ENCODE results near the gene TCL1A.

- TF ChIP-seq HDGF (IDR thresholded peaks at IDR 0.05; ENCODE audit: borderline replicate concordance) (no peak), LEF1 (IDR thresholded peaks at IDR 0.05; ENCODE audit: borderline replicate concordance) (no peak), ARNT (IDR thresholded peaks at IDR 0.05) (no peak), ELF4 (IDR thresholded peaks at IDR 0.05) (no peak), SUZ12 (IDR thresholded peaks at IDR 0.05) (no peak), FOXK2 (IDR thresholded peaks at IDR 0.05) (no peak), FOXM1 (IDR thresholded peaks at IDR 0.05; ENCODE audit: borderline replicate concordance) (no peak), SP1 (IDR thresholded peaks at IDR 0.05) (no peak), CTBP1 (IDR thresholded peaks at IDR 0.05; ENCODE audit: borderline replicate concordance) (no peak), NFRKB (IDR thresholded peaks at IDR 0.05) (no peak), L3MBTL2 (conservative IDR thresholded peaks at IDR 0.05) (no peak)
These were observed 30.1 kb downstream of the TCL1A start for GRCh38 chr14:95683793-95684192.

Measured in HEK293T (cell line).